C4-2B (cell line): ENCODE data around the gene CD44.

ENCODE experiments used
- ZFX ChIP-seq: fragments of 450-650 bp; IDR thresholded peaks from 2 replicates; pipeline ENCODE4 v1.6.1; 2017
- TF ChIP-seq, protein P1 (sequence below): fragments of 450-650 bp; conservative IDR thresholded peaks from 2 replicates; pipeline ENCODE4 v1.5.1; 2017; ENCODE audit warnings: mild to moderate bottlenecking

GRCh38 chr11:35157814-35158700 is 19.1 kb downstream of the CD44 start:
- TF ChIP-seq, protein P1, sequence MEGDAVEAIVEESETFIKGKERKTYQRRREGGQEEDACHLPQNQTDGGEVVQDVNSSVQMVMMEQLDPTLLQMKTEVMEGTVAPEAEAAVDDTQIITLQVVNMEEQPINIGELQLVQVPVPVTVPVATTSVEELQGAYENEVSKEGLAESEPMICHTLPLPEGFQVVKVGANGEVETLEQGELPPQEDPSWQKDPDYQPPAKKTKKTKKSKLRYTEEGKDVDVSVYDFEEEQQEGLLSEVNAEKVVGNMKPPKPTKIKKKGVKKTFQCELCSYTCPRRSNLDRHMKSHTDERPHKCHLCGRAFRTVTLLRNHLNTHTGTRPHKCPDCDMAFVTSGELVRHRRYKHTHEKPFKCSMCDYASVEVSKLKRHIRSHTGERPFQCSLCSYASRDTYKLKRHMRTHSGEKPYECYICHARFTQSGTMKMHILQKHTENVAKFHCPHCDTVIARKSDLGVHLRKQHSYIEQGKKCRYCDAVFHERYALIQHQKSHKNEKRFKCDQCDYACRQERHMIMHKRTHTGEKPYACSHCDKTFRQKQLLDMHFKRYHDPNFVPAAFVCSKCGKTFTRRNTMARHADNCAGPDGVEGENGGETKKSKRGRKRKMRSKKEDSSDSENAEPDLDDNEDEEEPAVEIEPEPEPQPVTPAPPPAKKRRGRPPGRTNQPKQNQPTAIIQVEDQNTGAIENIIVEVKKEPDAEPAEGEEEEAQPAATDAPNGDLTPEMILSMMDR, result no peak
- TF ChIP-seq ZFX, result no peak
